HEK293 (cell line): Measurements from ENCODE around the gene C19orf12.

Experiments
- GFI1B ChIP-seq: fragments of 450-650 bp; formaldehyde crosslinking; IDR thresholded peaks from 2 replicates; pipeline ENCODE4 v1.5.1; 2016; ENCODE audit warnings: missing biosample characterization, missing genetic modification characterization
- KLF7 ChIP-seq: fragments of 450-650 bp; formaldehyde crosslinking; IDR thresholded peaks from 2 replicates; pipeline ENCODE4 v1.5.1; 2016; ENCODE audit warnings: missing biosample characterization, missing genetic modification characterization, borderline replicate concordance
- KLF9 ChIP-seq: fragments of 450-650 bp; formaldehyde crosslinking; IDR thresholded peaks from 2 replicates; pipeline ENCODE4 v1.5.1; 2016; ENCODE audit warnings: missing biosample characterization, missing genetic modification characterization, low read depth
- OVOL3 ChIP-seq: fragments of 450-650 bp; formaldehyde crosslinking; IDR thresholded peaks from 2 replicates; pipeline ENCODE4 v1.5.1; 2016; ENCODE audit warnings: missing biosample characterization, missing genetic modification characterization
- SP2 ChIP-seq: fragments of 450-650 bp; formaldehyde crosslinking; IDR thresholded peaks from 2 replicates; pipeline ENCODE4 v1.5.1; 2016; ENCODE audit warnings: missing biosample characterization, missing genetic modification characterization
- SP7 ChIP-seq: fragments of 450-650 bp; formaldehyde crosslinking; IDR thresholded peaks from 2 replicates; pipeline ENCODE4 v1.5.1; 2016; ENCODE audit warnings: missing biosample characterization, missing genetic modification characterization
- TCF7L2 ChIP-seq: IDR thresholded peaks from 2 replicates; pipeline ENCODE4 v1.6.1; 2011; ENCODE audit warnings: low read depth, mild to moderate bottlenecking, inconsistent platforms, low read length, moderate library complexity, borderline replicate concordance
- YY1 ChIP-seq: fragments of 450-650 bp; formaldehyde crosslinking; IDR thresholded peaks from 2 replicates; pipeline ENCODE4 v1.5.1; 2018; ENCODE audit warnings: missing biosample characterization, missing genetic modification characterization
- ZBTB7A ChIP-seq: fragments of 450-650 bp; formaldehyde crosslinking; IDR thresholded peaks from 2 replicates; pipeline ENCODE4 v1.5.1; 2016; ENCODE audit warnings: low read depth, missing biosample characterization, missing genetic modification characterization
- ZNF114 ChIP-seq: fragments of 450-650 bp; formaldehyde crosslinking; IDR thresholded peaks from 2 replicates; pipeline ENCODE4 v1.5.0; 2017; ENCODE audit warnings: missing biosample characterization, missing genetic modification characterization
- ZNF140 ChIP-seq: fragments of 450-650 bp; formaldehyde crosslinking; IDR thresholded peaks from 2 replicates; pipeline ENCODE4 v1.5.1; 2016; ENCODE audit warnings: missing biosample characterization, missing genetic modification characterization
- ZNF302 ChIP-seq: fragments of 450-650 bp; formaldehyde crosslinking; IDR thresholded peaks from 2 replicates; pipeline ENCODE4 v1.5.1; 2016; ENCODE audit warnings: missing biosample characterization, missing genetic modification characterization, low read depth
- ZNF341 ChIP-seq: fragments of 450-650 bp; formaldehyde crosslinking; IDR thresholded peaks from 2 replicates; pipeline ENCODE4; 2016; ENCODE audit warnings: low read depth, missing biosample characterization, missing genetic modification characterization
- ZNF354C ChIP-seq: fragments of 450-650 bp; formaldehyde crosslinking; IDR thresholded peaks from 2 replicates; pipeline ENCODE4 v1.5.1; 2016; ENCODE audit warnings: missing biosample characterization, missing genetic modification characterization, low read depth, borderline replicate concordance
- ZNF404 ChIP-seq: fragments of 450-650 bp; formaldehyde crosslinking; IDR thresholded peaks from 2 replicates; pipeline ENCODE4 v1.5.1; 2017; ENCODE audit warnings: missing biosample characterization, missing genetic modification characterization
- ZNF549 ChIP-seq: fragments of 450-650 bp; IDR thresholded peaks from 2 replicates; pipeline ENCODE4 v1.5.1; 2018; ENCODE audit warnings: missing biosample characterization, missing genetic modification characterization, mild to moderate bottlenecking, inconsistent platforms, moderate library complexity
- ZNF555 ChIP-seq: fragments of 450-650 bp; formaldehyde crosslinking; conservative IDR thresholded peaks from 2 replicates; pipeline ENCODE4 v1.5.1; 2017; ENCODE audit warnings: missing biosample characterization, mild to moderate bottlenecking, missing genetic modification characterization, inconsistent platforms
- ZNF596 ChIP-seq: fragments of 450-650 bp; IDR thresholded peaks from 2 replicates; pipeline ENCODE4 v1.5.0; 2018; ENCODE audit warnings: missing biosample characterization, mild to moderate bottlenecking, missing genetic modification characterization, moderate library complexity
- ZNF621 ChIP-seq: fragments of 450-650 bp; formaldehyde crosslinking; IDR thresholded peaks from 2 replicates; pipeline ENCODE4 v1.5.1; 2017; ENCODE audit warnings: missing biosample characterization, missing genetic modification characterization
- ZNF677 ChIP-seq: fragments of 450-650 bp; IDR thresholded peaks from 2 replicates; pipeline ENCODE4 v1.5.0; 2018; ENCODE audit warnings: missing biosample characterization, mild to moderate bottlenecking, missing genetic modification characterization, moderate library complexity
- ZNF701 ChIP-seq: fragments of 450-650 bp; formaldehyde crosslinking; IDR thresholded peaks from 2 replicates; pipeline ENCODE4 v1.5.1; 2016; ENCODE audit warnings: missing biosample characterization, missing genetic modification characterization
- ZNF707 ChIP-seq: fragments of 450-650 bp; formaldehyde crosslinking; IDR thresholded peaks from 2 replicates; pipeline ENCODE4 v1.5.1; 2016; ENCODE audit warnings: missing biosample characterization, missing genetic modification characterization
- TF ChIP-seq, protein P1 (sequence below): fragments of 450-650 bp; formaldehyde crosslinking; IDR thresholded peaks from 2 replicates; pipeline ENCODE4 v1.5.1; 2017; ENCODE audit warnings: missing biosample characterization, missing genetic modification characterization
- TF ChIP-seq, protein P2 (sequence below): fragments of 450-650 bp; formaldehyde crosslinking; IDR thresholded peaks from 2 replicates; pipeline ENCODE4 v1.5.1; 2016; ENCODE audit warnings: missing biosample characterization, missing genetic modification characterization, borderline replicate concordance
- TF ChIP-seq, protein P3 (sequence below): fragments of 450-650 bp; formaldehyde crosslinking; IDR thresholded peaks from 2 replicates; pipeline ENCODE4 v1.5.1; 2016; ENCODE audit warnings: missing biosample characterization, missing genetic modification characterization
- TF ChIP-seq, protein P4 (sequence below): fragments of 450-650 bp; formaldehyde crosslinking; IDR thresholded peaks from 2 replicates; pipeline ENCODE4 v1.5.1; 2016; ENCODE audit warnings: missing biosample characterization, missing genetic modification characterization
- TF ChIP-seq, protein P5 (sequence below): fragments of 450-650 bp; formaldehyde crosslinking; IDR thresholded peaks from 2 replicates; pipeline ENCODE4 v1.5.1; 2016; ENCODE audit warnings: missing biosample characterization, missing genetic modification characterization

Gene C19orf12

DNA sequence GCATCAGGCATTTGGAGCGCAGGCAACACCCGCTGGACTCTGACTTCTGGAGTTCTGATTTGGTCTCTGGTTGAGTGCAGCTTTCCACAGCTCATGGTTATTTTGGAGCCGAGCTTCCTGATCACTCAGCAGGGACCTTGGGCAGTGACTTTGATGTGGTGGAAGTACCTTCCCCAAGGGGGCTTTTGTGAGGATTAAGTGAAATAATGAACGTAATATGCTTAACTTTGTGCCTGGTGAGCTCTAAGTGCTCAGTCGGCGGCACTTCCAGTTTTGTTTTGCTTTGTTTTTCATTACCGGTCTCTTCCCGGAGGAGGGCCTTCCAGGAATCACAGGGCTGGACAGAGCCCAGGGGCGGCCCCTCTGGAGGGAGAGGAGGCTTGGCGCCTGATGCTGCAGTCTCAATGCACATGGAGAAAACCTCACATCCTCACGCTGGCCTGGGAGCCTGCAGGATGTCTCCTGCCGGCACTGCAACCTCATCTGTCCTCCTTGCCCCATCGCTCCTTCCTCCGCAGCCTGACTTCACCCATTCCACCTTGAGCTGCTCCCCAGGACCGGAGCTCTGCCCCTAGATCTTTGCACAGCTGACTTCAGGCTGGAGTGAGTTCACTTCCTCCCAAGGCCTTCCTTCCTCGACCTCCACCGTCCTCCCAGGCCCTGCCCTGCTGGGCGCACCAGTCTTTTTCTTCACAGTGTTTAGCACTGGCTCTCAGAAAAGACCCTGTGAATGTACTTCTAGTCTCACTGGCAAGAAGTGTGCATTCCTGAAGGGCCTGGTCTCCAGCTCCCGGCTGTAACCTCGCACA, 48.3 kb downstream of the C19orf12 start (continued):
- TF ChIP-seq, protein P1, sequence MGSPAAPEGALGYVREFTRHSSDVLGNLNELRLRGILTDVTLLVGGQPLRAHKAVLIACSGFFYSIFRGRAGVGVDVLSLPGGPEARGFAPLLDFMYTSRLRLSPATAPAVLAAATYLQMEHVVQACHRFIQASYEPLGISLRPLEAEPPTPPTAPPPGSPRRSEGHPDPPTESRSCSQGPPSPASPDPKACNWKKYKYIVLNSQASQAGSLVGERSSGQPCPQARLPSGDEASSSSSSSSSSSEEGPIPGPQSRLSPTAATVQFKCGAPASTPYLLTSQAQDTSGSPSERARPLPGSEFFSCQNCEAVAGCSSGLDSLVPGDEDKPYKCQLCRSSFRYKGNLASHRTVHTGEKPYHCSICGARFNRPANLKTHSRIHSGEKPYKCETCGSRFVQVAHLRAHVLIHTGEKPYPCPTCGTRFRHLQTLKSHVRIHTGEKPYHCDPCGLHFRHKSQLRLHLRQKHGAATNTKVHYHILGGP, result peak; percentile 70
- TF ChIP-seq ZNF707 (no peak), ZNF354C (no peak), ZNF549 (tag by site-specific recombination) (no peak), KLF7 (tag by site-specific recombination) (no peak), TCF7L2 (peak; percentile 97), ZNF555 (tag by site-specific recombination) (no peak), SP2 (tag by site-specific recombination) (no peak), ZNF341 (peak; percentile 39; the same call in 1 of the 2 replicates), KLF9 (tag by site-specific recombination) (no peak), ZNF621 (tag by site-specific recombination) (no peak), OVOL3 (tag by site-specific recombination) (no peak), ZNF677 (tag by site-specific recombination) (no peak), ZNF114 (no peak), ZNF596 (tag by site-specific recombination) (no peak; the same call in 1 of the 2 replicates), ZNF140 (no peak), GFI1B (peak; percentile 92), YY1 (tag by site-specific recombination) (peak; percentile 30; the same call in 1 of the 2 replicates), ZNF404 (tag by site-specific recombination) (no peak), ZNF701 (no peak), ZNF302 (tag by site-specific recombination) (no peak), ZBTB7A (tag by site-specific recombination) (no peak), SP7 (tag by site-specific recombination) (0 out of 2 replicates have a peak, but pooled peaks have one; percentile 39)
- TF ChIP-seq, protein P2, sequence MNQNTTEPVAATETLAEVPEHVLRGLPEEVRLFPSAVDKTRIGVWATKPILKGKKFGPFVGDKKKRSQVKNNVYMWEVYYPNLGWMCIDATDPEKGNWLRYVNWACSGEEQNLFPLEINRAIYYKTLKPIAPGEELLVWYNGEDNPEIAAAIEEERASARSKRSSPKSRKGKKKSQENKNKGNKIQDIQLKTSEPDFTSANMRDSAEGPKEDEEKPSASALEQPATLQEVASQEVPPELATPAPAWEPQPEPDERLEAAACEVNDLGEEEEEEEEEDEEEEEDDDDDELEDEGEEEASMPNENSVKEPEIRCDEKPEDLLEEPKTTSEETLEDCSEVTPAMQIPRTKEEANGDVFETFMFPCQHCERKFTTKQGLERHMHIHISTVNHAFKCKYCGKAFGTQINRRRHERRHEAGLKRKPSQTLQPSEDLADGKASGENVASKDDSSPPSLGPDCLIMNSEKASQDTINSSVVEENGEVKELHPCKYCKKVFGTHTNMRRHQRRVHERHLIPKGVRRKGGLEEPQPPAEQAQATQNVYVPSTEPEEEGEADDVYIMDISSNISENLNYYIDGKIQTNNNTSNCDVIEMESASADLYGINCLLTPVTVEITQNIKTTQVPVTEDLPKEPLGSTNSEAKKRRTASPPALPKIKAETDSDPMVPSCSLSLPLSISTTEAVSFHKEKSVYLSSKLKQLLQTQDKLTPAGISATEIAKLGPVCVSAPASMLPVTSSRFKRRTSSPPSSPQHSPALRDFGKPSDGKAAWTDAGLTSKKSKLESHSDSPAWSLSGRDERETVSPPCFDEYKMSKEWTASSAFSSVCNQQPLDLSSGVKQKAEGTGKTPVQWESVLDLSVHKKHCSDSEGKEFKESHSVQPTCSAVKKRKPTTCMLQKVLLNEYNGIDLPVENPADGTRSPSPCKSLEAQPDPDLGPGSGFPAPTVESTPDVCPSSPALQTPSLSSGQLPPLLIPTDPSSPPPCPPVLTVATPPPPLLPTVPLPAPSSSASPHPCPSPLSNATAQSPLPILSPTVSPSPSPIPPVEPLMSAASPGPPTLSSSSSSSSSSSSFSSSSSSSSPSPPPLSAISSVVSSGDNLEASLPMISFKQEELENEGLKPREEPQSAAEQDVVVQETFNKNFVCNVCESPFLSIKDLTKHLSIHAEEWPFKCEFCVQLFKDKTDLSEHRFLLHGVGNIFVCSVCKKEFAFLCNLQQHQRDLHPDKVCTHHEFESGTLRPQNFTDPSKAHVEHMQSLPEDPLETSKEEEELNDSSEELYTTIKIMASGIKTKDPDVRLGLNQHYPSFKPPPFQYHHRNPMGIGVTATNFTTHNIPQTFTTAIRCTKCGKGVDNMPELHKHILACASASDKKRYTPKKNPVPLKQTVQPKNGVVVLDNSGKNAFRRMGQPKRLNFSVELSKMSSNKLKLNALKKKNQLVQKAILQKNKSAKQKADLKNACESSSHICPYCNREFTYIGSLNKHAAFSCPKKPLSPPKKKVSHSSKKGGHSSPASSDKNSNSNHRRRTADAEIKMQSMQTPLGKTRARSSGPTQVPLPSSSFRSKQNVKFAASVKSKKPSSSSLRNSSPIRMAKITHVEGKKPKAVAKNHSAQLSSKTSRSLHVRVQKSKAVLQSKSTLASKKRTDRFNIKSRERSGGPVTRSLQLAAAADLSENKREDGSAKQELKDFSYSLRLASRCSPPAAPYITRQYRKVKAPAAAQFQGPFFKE (tag by site-specific recombination), result no peak
- TF ChIP-seq, protein P3, sequence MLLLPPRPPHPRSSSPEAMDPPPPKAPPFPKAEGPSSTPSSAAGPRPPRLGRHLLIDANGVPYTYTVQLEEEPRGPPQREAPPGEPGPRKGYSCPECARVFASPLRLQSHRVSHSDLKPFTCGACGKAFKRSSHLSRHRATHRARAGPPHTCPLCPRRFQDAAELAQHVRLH (tag by site-specific recombination), result 0 out of 2 replicates have a peak, but pooled peaks have one; percentile 22
- TF ChIP-seq, protein P4, sequence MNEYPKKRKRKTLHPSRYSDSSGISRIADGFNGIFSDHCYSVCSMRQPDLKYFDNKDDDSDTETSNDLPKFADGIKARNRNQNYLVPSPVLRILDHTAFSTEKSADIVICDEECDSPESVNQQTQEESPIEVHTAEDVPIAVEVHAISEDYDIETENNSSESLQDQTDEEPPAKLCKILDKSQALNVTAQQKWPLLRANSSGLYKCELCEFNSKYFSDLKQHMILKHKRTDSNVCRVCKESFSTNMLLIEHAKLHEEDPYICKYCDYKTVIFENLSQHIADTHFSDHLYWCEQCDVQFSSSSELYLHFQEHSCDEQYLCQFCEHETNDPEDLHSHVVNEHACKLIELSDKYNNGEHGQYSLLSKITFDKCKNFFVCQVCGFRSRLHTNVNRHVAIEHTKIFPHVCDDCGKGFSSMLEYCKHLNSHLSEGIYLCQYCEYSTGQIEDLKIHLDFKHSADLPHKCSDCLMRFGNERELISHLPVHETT, result no peak
- TF ChIP-seq, protein P5, sequence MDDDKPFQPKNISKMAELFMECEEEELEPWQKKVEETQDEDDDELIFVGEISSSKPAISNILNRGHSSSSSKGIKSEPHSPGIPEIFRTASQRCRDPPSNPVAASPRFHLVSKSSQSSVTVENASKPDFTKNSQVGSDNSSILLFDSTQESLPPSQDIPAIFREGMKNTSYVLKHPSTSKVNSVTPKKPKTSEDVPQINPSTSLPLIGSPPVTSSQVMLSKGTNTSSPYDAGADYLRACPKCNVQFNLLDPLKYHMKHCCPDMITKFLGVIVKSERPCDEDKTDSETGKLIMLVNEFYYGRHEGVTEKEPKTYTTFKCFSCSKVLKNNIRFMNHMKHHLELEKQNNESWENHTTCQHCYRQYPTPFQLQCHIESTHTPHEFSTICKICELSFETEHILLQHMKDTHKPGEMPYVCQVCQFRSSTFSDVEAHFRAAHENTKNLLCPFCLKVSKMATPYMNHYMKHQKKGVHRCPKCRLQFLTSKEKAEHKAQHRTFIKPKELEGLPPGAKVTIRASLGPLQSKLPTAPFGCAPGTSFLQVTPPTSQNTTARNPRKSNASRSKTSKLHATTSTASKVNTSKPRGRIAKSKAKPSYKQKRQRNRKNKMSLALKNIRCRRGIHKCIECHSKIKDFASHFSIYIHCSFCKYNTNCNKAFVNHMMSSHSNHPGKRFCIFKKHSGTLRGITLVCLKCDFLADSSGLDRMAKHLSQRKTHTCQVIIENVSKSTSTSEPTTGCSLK (tag by site-specific recombination), result no peak
